IgD-negative memory B cell (primary cell): ENCODE results near the gene WIF1. TPM values are rescaled to one million over a fixed set of nuclear protein-coding genes. Genes with fewer than 3 reads are reported as not detected.

Experiments
- H3K27ac Mint-ChIP-seq, 3 donors: one replicate each; pipeline ENCODE4 v1.8.0; 2020 to 2022; ENCODE audit warnings: mild to moderate bottlenecking in 3 of 3, mixed read lengths in 3 of 3, moderate library complexity in 1 of 3
- H3K27me3 Mint-ChIP-seq: one replicate; pipeline ENCODE4 v1.8.0; 2021; ENCODE audit warnings: mixed read lengths
- H3K36me3 Mint-ChIP-seq: one replicate; pipeline ENCODE4 v1.8.0; 2020; ENCODE audit warnings: mild to moderate bottlenecking, mixed read lengths
- H3K4me1 Mint-ChIP-seq, 3 donors: one replicate each; pipeline ENCODE4 v1.8.0; 2020 to 2022; ENCODE audit warnings: mixed read lengths in 3 of 3, mild to moderate bottlenecking in 1 of 3
- H3K4me3 Mint-ChIP-seq, 4 donors: one replicate each; pipeline ENCODE4 v1.8.0; 2020 to 2022; ENCODE audit warnings: mild to moderate bottlenecking in 4 of 4, mixed read lengths in 4 of 4, moderate library complexity in 3 of 4
- H3K9me3 Mint-ChIP-seq, 3 donors: one replicate each; pipeline ENCODE4 v1.8.0; 2020 to 2021; ENCODE audit warnings: mixed read lengths in 3 of 3, mild to moderate bottlenecking in 1 of 3
- polyA plus RNA-seq: library from polyadenylated mRNA; unstranded; fragments of 300-500 nt; fragmentation: Illumina TruSeq; gene quantifications from one replicate; pipeline ENCODE4 v1.2.3, GENCODE V29; 2021

WIF1 gene
- polyA plus RNA-seq, 1 donor from 2014 or later = not detected

DNA sequence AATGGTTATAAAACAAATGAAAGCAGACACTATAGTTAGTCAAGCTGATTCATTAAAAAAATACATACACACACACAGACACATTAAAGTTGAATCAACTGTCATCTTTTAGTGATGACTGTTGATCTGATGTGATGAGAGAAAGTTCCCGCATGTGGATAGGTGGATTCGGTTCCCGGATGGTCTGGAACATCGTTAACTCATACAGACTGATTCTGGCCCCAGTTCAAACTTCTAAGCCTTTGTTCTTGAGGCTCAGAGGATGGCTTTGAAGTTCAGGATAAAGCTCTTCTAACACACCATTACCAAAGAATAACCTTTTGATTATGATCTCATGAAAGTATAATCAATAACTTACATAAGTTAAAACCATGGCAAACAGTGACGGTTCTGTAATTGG is 27.5 kb downstream of the WIF1 start:
- Mint-ChIP-seq H3K4me3 (no peak overlapping the region), H3K27me3 (peaks cover 5% of the 10 kb centered on the region)

DNA sequence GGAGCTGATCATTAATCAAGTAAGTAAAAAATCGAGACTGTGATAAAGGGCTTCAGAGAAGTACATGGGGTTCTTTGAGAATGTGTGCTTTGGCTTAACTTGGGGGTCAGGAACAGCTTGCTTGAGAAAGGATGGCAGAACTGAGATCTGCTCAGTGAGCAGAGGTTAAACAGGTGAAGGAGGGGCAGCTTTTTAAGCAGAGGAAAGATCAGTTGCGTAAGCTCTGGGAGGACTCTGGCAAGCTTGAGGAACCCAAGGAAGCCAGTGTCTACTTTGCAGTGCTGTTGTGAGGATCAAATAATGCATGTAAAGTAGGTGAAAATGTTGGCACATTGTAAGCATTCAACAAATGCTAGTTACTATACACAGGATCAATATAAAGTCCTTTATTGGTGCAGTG is 30.6 kb downstream of the WIF1 start:
- H3K27me3 Mint-ChIP-seq = peaks cover 3% of the 10 kb centered on the region
- peaks cover 0 to 2% (median 0%) of the 10 kb centered on the region in 3 donors for H3K9me3 Mint-ChIP-seq
- no peak overlapping the region for H3K27ac Mint-ChIP-seq
- H3K4me1 Mint-ChIP-seq = no peaks in the 10 kb centered on the region
- H3K4me3 Mint-ChIP-seq = no peak overlapping the region
- H3K36me3 Mint-ChIP-seq = no peaks in the 10 kb centered on the region

More for the DNA sequence above, 27.5 kb downstream of the WIF1 start:
- H3K36me3 Mint-ChIP-seq = no peaks in the 10 kb centered on the region
- no peak overlapping the region for H3K27ac Mint-ChIP-seq
- no peaks in the 10 kb centered on the region for H3K4me1 Mint-ChIP-seq
- peaks cover 0 to 2% (median 2%) of the 10 kb centered on the region in 3 donors for H3K9me3 Mint-ChIP-seq

DNA sequence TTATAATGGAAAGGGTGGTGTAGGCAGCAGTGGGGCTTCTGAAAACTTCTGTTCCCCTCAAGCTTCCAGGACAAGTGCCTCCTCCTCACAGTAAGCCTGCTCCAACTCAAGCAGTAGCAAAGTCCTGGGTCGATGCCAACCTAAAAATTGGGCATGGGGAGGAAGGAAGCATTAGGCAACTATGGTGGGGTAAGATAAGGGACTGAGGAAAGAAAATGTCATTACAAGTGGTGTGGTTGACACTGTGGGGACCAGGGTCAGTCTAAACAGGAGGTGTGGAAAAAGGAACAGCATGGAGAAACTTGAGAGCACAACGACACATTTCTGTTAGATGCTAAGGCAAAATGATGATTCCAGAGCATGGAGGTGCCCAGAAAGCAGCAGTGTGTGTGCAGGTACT is 34.9 kb downstream of the WIF1 start:
- Mint-ChIP-seq H3K4me1 (peaks cover 0 to 1% (median 0%) of the 10 kb centered on the region in 3 donors), H3K27me3 (peaks cover 6% of the 10 kb centered on the region), H3K36me3 (no peaks in the 10 kb centered on the region), H3K27ac (no peak overlapping the region), H3K9me3 (no peaks in the 10 kb centered on the region), H3K4me3 (no peak overlapping the region)

DNA sequence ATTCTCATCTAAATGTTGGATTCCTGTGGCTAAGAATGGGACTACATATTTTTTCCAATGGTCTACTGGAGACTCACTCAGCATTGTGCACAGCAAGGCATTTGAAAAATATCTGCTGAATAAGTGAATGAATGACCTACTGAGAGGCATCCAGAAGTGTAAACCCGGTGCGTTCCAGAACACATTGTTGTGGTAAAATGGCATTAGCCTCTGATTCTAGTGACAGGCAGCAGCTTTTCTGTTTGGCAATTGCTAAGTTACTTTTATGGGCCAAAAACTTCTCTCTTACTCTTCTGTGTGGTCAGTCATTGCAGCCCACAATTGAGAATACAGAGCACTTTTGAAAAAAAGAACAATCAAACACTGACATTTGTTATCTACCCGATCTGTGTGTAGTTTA is 36.5 kb downstream of the WIF1 start:
- Mint-ChIP-seq H3K27ac (peak overlapping the region in 1 of 3 donors; percentile 2), H3K4me3 (no peak overlapping the region), H3K9me3 (no peaks in the 10 kb centered on the region), H3K4me1 (peaks cover 0 to 1% (median 0%) of the 10 kb centered on the region in 3 donors), H3K27me3 (peaks cover 9% of the 10 kb centered on the region), H3K36me3 (no peaks in the 10 kb centered on the region)

DNA sequence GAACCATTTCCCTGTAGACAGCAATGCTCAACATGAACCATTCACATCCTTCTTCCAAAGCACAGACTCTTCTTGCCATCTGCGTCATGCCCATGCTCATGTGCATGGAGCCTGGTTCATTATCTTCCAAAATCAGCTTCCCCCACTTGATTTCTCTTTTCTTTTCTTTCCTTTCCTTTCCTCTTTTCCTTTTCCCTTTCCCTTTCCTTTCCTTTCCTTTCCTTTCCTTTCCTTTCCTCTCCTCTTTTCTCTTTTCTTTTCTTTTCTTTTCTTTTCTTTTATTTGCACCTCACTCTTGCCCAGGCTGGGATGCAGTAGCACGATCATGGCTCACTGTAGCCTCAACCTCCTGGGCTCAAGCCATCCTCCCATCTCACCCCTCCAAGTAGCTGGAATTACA is 37.5 kb downstream of the WIF1 start:
- H3K27ac Mint-ChIP-seq = no peak overlapping the region
- H3K27me3 Mint-ChIP-seq = peaks cover 11% of the 10 kb centered on the region
- peaks cover 0 to 1% (median 0%) of the 10 kb centered on the region in 3 donors for H3K4me1 Mint-ChIP-seq
- no peaks in the 10 kb centered on the region for H3K9me3 Mint-ChIP-seq
- no peak overlapping the region for H3K4me3 Mint-ChIP-seq
- no peaks in the 10 kb centered on the region for H3K36me3 Mint-ChIP-seq

DNA sequence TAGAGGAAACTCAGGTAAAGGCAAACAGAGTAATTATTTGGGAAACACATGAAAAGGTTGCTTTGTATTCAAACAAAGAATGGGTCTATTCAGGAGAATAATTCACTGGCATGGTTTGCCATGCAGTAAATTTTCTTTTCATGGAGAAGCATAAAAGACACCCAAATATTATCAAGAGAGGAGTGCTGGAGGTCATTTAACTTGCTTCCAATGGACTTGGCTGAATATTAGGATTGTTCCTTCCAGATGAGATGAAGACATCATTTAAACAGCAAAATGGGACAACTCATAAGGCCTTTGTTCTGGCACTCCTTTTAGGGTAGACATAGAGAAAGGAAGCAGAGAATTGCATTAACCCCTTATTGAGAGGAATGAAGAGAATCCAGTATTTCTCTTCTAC is 38.7 kb downstream of the WIF1 start:
- no peaks in the 10 kb centered on the region for H3K36me3 Mint-ChIP-seq
- H3K27me3 Mint-ChIP-seq = peaks cover 14% of the 10 kb centered on the region
- no peak overlapping the region for H3K4me3 Mint-ChIP-seq
- no peaks in the 10 kb centered on the region for H3K9me3 Mint-ChIP-seq
- no peak overlapping the region for H3K27ac Mint-ChIP-seq
- peaks cover 0 to 1% (median 0%) of the 10 kb centered on the region in 3 donors for H3K4me1 Mint-ChIP-seq

DNA sequence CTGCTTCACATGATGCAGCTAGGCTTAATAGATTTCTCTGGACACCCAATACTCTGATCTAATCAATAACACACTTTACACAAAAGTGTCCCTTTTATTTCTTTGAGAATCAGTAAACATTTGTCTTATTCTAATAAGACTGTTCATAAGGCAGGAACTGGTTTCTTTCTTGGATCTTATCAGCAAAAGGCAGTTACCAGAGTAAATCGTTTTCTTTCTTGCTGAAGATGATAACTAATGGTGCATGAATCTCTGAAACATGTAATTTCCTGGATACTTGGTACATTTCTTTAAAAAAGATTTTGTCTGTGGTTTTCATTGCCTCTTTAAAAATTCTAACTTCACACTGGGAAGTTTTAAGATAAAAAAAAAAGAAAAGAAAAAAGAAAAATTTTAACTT is 39.6 kb downstream of the WIF1 start:
- Mint-ChIP-seq H3K27ac (no peak overlapping the region), H3K9me3 (no peaks in the 10 kb centered on the region), H3K27me3 (peaks cover 16% of the 10 kb centered on the region)

DNA sequence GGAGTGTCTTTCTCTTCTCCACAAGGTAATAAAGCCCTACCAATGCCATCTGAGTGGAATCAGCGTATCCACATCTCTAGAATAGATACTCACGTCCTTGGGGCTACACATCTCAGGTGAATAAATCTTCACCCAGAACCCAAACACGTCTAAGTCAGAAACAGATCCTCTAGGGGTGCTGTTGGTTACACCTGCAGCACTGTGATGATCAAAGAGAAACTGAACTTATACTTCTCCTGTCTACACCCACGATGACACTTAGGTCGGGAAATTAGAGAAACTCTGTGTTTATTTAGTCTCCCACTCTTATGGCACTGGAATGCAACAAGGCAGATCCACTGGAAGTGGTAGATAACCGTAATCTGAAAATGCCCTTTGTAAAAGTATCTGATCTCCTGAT is 46.2 kb downstream of the WIF1 start:
- Mint-ChIP-seq H3K36me3 (no peaks in the 10 kb centered on the region), H3K4me1 (peaks cover 0 to 2% (median 2%) of the 10 kb centered on the region in 3 donors), H3K27ac (no peak overlapping the region), H3K4me3 (no peak overlapping the region), H3K27me3 (peaks cover 7% of the 10 kb centered on the region), H3K9me3 (no peaks in the 10 kb centered on the region)

More for the DNA sequence above, 39.6 kb downstream of the WIF1 start:
- Mint-ChIP-seq H3K36me3 (no peaks in the 10 kb centered on the region), H3K4me1 (peaks cover 0 to 1% (median 0%) of the 10 kb centered on the region in 3 donors), H3K4me3 (no peak overlapping the region)

DNA sequence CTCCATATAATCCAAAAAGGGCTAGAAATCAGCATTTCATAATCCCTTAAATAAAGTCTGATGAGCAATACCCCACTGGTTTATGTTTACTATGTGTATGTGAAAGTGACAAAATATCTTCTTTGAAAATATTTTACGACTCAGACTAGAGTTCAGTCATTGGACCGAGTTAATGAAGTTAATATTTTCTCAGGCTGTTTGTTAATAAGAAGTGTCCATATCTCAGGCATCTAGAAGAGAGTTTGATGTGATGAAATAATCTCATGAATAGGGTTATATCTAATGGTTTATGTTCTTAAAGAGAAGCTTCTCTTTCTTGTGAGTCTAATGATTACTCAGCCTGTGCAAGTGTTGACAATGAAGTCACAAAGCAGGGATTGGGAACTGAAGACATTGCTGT is 51.8 kb downstream of the WIF1 start:
- Mint-ChIP-seq H3K4me3 (no peak overlapping the region), H3K27ac (no peak overlapping the region), H3K36me3 (no peaks in the 10 kb centered on the region), H3K4me1 (peaks cover 0 to 2% (median 0%) of the 10 kb centered on the region in 3 donors), H3K27me3 (peaks cover 2% of the 10 kb centered on the region), H3K9me3 (no peaks in the 10 kb centered on the region)

DNA sequence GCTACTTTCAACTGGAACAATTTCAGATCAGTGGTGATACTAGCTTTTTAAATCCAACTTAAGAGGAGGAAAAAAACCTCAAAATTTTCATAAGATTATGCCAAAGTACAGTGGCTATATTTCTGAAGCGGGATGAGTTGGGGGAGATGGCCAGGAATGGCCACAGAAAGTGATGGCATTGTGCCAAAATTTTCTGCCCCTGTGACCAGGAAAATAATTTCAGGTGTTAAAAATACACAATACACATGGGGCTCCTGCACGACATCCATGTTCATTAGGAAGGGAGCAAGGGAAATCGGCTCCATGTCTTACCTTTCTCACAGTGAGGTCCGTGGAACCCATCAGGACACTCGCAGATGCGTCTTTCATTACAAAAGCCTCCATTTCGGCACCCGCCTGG is 53.7 kb downstream of the WIF1 start:
- H3K27me3 Mint-ChIP-seq = peaks cover 2% of the 10 kb centered on the region
- no peak overlapping the region for H3K4me3 Mint-ChIP-seq
- H3K36me3 Mint-ChIP-seq = no peaks in the 10 kb centered on the region
- H3K9me3 Mint-ChIP-seq = no peaks in the 10 kb centered on the region
- no peak overlapping the region for H3K27ac Mint-ChIP-seq
- H3K4me1 Mint-ChIP-seq = peaks cover 0 to 2% (median 0%) of the 10 kb centered on the region in 3 donors

DNA sequence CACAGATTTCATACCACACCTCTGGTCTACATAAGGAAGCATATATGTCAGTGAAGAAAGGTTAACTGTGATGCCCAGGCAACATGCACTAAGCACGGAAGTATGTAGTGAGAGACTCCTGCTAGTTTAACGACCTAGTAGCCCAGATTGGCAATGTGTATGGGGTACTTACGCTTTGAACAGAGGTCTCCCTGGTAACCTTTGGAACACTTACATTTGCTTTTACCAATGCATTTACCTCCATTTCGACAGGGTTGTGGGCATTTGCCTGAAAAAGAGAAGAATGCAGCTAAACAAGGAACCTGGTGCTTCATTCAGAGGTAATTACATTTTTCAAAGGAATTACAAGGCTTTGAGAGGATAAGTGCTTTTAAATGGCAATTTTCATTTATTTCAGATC is 65.2 kb downstream of the WIF1 start:
- H3K4me1 Mint-ChIP-seq = no peaks in the 10 kb centered on the region
- no peak overlapping the region for H3K4me3 Mint-ChIP-seq
- H3K36me3 Mint-ChIP-seq = no peaks in the 10 kb centered on the region
- H3K27ac Mint-ChIP-seq = no peak overlapping the region
- H3K27me3 Mint-ChIP-seq = no peaks in the 10 kb centered on the region
- H3K9me3 Mint-ChIP-seq = peaks cover 0 to 4% (median 0%) of the 10 kb centered on the region in 3 donors

DNA sequence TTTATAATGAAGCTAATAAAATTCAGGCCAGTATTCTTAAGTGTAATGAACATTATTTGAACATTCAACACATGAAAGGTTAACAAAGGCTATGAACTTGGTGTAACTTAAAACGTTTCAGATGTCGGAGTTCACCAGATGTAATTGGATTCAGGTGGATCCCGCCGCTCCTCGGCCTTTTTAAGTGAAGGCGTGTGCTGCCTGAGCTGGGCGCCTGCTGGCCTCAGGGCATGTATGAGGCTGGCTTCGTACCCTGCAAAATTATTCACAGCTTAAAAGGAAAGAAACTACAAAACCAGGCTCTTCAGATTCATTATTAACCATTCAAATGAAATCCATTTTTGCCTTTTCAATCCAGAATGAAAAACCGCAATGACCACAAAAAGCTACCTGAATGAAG is 69.9 kb downstream of the WIF1 start:
- Mint-ChIP-seq H3K4me1 (no peaks in the 10 kb centered on the region), H3K27me3 (peaks cover 6% of the 10 kb centered on the region), H3K4me3 (no peak overlapping the region), H3K27ac (no peak overlapping the region), H3K36me3 (no peaks in the 10 kb centered on the region), H3K9me3 (no peaks in the 10 kb centered on the region)

DNA sequence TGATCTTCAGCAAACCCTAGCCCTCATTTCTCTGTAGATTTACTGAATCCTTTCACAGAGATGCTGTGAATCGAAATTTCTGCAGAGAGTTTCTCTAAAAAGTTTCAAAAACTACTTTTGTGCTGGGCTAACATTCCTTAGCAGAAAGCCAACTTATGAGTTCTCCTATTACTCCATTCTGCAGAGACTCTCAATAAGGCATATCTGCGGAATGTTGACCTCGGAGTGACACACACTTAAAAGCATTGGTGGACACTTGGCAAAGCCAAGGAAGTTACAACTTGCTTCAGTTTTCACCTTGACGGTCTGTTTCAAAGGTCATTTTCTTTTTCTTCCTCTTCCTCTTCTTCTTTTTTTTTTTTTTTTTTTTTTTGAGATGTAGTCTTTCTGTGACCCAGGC is 75.8 kb downstream of the WIF1 start:
- Mint-ChIP-seq H3K27me3 (peaks cover 13% of the 10 kb centered on the region), H3K36me3 (no peaks in the 10 kb centered on the region), H3K4me1 (no peaks in the 10 kb centered on the region), H3K4me3 (no peak overlapping the region), H3K27ac (no peak overlapping the region), H3K9me3 (no peaks in the 10 kb centered on the region)

DNA sequence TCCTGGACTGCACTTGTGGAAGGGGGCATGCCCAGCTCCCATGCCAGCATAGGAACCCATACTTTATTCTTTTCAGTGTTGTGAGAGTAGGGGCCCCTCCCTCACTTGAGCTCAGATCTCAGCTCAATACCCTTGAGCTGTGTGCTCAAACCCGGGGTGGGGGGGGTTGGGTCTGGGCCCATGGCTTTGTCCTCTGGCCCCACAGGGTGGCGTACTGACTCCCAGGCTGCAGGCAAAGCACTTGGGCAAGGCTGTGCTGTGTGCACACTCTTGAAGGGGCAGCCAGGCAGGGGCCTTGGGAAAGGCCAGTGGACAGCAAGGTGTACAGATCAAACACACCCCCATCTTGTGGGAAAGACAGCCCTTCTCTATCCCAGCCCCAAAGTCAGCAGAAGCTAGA is 81.8 kb downstream of the WIF1 start:
- Mint-ChIP-seq H3K4me1 (no peaks in the 10 kb centered on the region), H3K9me3 (peaks cover 3 to 8% (median 6%) of the 10 kb centered on the region in 3 donors), H3K4me3 (no peak overlapping the region), H3K27ac (no peak overlapping the region), H3K36me3 (no peaks in the 10 kb centered on the region), H3K27me3 (peaks cover 9% of the 10 kb centered on the region)

DNA sequence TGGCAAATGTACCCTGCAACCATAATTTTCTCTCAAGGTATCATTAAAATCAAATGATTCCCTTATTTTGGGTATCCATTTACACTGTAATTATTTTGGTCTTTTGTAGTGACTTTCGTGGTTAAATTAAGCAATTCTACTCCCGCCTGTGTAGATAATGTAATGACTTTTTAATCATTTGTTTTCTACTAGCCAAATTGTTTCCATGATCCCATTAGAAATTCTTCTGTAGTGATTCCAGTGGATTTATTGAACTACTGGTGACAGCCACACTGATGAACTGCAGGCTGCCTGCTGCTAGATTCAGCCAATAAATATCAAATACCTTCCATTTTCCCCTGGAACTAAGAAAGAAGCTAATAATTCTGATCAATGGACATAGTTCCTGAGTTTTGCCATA is 96.0 kb downstream of the WIF1 start:
- Mint-ChIP-seq H3K4me1 (no peaks in the 10 kb centered on the region), H3K27me3 (peaks cover 2% of the 10 kb centered on the region), H3K4me3 (no peak overlapping the region), H3K27ac (no peak overlapping the region), H3K36me3 (no peaks in the 10 kb centered on the region), H3K9me3 (peaks cover 2 to 5% (median 3%) of the 10 kb centered on the region in 3 donors)

DNA sequence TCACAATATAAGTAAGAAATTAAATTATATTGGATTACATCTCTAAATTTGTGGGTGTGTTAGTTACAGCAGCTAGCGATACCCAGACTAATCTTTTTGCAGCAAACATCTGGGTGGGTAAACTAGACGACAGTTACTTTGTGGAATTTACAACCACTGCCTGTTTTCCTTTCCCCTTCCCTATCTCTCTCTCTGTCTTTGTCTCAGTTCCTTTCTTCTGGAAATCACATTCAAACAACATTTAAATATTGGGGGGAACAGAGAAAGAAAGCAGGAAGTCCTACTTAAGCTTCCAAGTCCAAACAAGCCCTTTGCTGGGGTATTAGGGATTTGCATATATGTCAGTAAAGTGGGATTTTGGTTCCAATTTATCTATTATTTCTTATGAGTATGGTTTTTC is 97.6 kb downstream of the WIF1 start:
- peaks cover 2 to 5% (median 3%) of the 10 kb centered on the region in 3 donors for H3K9me3 Mint-ChIP-seq
- H3K27me3 Mint-ChIP-seq = peaks cover 2% of the 10 kb centered on the region
- H3K36me3 Mint-ChIP-seq = no peaks in the 10 kb centered on the region
- no peaks in the 10 kb centered on the region for H3K4me1 Mint-ChIP-seq
- H3K27ac Mint-ChIP-seq = no peak overlapping the region
- no peak overlapping the region for H3K4me3 Mint-ChIP-seq

DNA sequence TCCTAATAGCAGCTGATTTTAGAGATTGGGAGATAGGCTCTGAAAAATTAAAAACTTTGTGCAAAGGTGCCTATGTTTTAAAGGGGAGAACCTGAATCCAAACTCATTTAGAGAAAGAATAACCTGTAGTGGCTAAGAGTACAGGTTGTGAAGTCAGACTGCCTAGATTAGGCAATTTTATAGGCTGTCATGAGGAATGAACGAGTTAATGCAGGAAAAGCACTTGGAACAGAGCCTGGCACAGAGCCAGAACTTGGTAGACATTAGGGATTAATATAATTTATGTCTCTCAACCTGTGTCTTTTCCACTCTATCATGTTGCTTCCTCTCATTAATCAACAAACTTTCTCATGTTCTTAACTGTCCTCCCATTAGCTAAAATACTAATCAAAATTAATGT is 98.1 kb downstream of the WIF1 start:
- Mint-ChIP-seq H3K4me1 (no peaks in the 10 kb centered on the region), H3K36me3 (no peaks in the 10 kb centered on the region), H3K4me3 (no peak overlapping the region), H3K9me3 (peaks cover 2 to 4% (median 3%) of the 10 kb centered on the region in 3 donors), H3K27ac (no peak overlapping the region), H3K27me3 (peaks cover 2% of the 10 kb centered on the region)
